Posterior vena cava (tissue), 2 donors: Measurements from ENCODE around the gene NCR3LG1. TPM values are rescaled to one million over a fixed set of nuclear protein-coding genes. Genes with fewer than 3 reads are reported as not detected.

Experiments used
- DNase-seq: peaks from one replicate; pipeline ENCODE4 v3.0.0-alpha.2; 2020; ENCODE audit warnings: low spot score
- intact Hi-C, 2 donors: fragments of 100-400 bp; cut with DNase I; formaldehyde crosslinking; loops; one replicate each; pipeline versions ENCODE4 v1.14.1 to v1.14.2; 2022 to 2023
- long read RNA-seq, 2 donors: library from polyadenylated mRNA; unstranded; transcript quantifications; one replicate each; pipeline ENCODE4 v2.0.0, GENCODE V29; 2020 to 2021
- total RNA-seq, 2 donors: library from RNA; stranded (reverse); fragmentation: NEBNext Ultra II Directional; extraction: Animal tissue kit (Norgen Biotek cat#: 25700); gene quantifications; one replicate each; pipeline ENCODE4 v1.2.1, GENCODE V29; 2021
- donor health status: DM: yes; HTN: yes; CAD: no.
- donor health status: DM: yes; HTN: yes; CAD: no.

NCR3LG1 gene
- 1 to 10 TPM; 2.5 to 2.9 TPM for total RNA-seq
- long read RNA-seq, donor 1, result 0 reads
- long read RNA-seq, donor 2, result 0 reads

DNA sequence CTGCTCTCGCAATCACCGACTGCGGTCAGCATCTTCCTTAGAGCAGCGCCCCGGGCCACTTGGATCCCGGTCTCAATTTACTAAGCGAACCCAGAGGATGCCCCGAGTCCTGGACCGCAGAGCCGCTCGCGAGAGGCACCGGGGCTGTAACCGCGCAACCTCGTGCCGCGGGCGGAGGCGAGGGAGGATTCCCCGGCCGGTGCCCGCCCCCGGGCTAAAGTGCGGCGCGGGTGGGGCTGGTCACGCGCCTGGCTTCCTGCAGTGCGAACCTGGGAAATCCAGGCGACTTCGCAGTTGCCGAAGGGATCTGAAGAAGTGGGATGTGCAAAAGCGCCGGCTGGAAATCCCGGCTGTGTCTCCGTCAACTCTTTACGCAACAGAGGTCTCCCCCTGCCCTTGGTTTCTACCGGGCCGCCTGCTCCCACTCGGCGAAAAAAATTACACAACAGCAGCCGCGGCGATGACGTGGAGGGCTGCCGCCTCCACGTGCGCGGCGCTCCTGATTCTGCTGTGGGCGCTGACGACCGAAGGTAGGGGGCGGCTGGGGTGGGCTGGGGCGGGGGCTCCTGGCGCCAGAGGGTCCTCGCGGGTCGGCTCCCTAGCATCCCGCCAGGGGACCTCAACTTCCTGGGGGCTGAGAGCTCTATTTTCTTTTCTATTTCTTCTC, at the start of gene NCR3LG1:
NCR3LG1 (plus strand) TSS at position 291 of the 667 bp plus-strand sequence; CDS start at position 461, 170 bp downstream.
- peak; percentile 90 for DNase-seq
- intact Hi-C loops, result no loop called here

DNA sequence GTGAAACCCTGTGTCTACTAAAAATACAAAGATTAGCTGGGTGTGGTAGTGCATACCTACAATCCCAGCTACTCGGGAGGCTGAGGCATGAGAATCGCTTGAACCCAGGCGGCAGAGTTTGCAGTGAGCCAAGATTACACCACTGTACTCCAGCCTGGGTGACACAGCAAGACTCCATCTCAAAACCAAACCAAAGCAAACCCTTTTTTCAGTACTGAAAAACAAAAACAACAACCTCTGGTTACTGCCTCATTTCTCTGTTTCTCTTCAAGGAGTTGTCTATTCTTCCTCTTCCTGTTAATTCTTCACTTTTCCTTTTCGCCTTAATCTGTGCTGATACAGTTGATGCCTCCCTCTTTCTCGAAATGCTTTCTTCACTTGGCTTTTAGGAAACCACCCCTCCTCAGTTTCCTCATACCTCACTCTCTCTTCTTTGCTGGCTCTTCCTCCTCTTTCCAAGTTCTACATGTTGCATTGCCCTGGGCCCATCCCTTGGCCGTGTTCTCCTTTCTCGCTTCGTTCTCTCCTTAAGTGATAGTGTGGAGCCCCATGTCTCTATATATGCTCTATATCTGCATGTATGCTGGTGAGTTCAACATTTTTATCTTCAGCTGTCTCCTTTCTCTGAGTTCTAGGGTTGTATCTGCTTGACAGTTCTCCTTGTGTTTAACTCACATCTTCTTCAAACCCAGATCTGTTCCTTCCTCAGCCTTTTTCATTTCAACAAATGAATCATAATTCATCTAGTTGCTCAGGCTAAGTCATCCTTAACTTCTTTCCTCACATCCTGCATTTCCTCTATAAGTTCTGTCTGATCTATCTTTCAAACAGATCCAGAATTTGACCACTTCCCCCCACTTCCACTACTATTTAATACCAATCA, 38.0 kb upstream of the NCR3LG1 start:
- intact Hi-C loops, result no loop called here

GRCh38 chr11:17314232-17314547, 37.4 kb upstream of the NCR3LG1 start:
- intact Hi-C loops, result no loop called here
- DNase-seq, result no peak

More for the DNA sequence above, 38.0 kb upstream of the NCR3LG1 start:
- DNase-seq, result no peak

DNA sequence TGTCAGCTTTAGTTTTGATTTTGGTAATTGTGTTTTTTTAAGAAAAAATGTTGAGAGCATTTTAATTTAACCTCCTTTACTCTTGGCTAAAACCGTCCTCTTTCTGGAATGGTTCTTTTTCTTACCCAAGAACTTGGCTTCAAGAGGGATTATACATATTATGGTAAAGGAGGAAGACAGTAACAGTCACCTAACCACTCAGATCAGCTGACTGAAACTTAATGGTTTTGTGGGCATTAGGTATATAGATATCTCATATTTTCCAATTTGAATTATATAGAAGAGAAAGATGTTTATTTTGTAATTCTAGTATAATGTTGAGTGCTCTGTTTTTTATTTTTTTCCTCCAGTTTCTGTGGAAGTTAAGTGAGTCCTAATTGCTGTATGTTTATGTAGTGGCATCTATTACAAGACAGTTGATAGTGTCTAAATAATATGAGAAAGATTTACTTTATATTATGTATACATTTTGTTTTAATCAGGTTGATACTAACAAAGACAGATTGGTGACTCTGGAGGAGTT, 36.6 kb upstream of the NCR3LG1 start:
- no peak for DNase-seq
- intact Hi-C loops, result no loop called here

- no peak for DNase-seq
- intact Hi-C loops, result no loop called here
These were observed 22.6 kb upstream of the NCR3LG1 start for GRCh38 chr11:17328871-17329494.

DNA sequence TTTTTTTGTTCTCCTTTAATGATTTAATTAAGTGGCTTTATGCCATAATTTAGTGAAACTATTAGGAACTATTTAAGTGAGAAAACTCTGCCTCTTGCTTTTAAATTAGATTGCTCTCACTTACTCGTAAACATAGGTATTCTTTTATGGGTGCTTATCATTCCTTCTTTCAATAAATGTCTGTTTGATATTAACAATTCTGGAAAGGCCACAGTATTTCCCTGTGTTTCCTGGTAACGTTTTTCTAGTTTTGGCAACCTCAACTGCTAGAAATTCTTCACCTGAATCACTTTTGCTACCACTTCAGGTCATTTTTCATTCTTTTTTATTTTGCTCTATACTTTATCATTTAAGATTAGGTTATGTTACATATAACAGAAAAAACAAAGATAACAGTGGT, 19.9 kb upstream of the NCR3LG1 start:
- intact Hi-C loops, result no loop called here
- no peak for DNase-seq

DNA sequence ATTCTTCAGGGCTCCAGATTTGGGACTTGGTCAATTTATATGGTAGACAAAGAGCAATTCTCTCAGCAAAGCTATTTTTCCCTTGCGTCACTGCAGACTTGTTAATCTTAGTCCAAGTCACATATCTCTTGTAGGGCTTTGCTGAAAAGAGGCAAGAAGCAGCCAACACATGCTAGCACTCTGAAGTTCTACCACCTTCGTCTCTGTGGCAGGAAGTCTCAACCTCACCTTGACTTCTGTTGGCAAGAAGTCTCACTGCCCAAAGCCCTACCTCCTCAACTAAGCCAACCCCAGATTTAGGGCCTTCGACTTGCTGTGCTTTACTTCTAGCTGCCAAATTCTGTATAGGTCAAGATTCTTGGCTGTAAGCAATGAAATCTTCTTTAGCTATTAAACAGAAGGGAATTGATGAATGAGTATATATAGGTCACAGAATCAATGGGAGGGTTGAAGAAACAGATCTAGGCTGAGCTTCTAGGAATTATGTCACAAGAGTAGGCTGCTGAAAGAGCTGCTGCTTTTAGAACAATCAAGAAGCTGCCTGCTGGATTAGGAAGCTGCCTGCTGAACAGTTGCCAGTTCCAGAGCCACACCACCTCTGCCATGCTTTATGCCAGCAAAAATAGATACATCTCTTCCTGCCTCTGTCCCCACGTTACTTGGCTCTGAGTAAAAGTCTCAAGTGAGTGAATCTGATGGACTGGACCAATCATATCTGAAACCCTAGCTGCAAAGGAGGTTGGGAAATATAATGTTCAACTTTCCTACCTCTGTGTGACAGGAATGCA, 17.6 kb upstream of the NCR3LG1 start:
- DNase-seq, result no peak
- intact Hi-C loops, result no loop called here

DNA sequence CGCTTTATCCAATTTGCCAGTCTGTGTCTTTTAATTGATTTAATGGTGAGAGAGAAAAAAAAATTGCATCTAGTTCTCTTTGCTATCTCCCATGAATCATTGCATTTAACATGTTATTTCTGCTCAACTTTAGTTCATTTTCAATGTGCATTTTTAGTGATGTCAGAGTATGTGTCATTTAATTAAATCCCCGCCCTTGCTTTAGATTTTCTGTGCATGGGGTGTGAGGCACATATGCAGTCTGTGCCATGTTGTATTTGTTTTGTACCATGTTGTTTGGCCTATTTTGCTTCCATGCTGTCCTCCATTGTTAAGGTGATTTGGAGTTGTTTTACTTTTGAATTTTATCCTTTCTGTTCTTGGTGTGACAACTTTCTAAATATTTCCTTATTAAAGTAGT, 8.3 kb upstream of the NCR3LG1 start:
- intact Hi-C loops, result no loop called here
- no peak for DNase-seq

GRCh38 chr11:17343907-17344306, 7.7 kb upstream of the NCR3LG1 start:
- intact Hi-C loops, result no loop called here
- DNase-seq, result no peak

- DNase-seq, result no peak
These were observed 3.9 kb upstream of the NCR3LG1 start for GRCh38 chr11:17347676-17348075.

GRCh38 chr11:17350455-17351171, 987 bp upstream of the NCR3LG1 start:
- intact Hi-C loops, result no loop called here
- DNase-seq, result no peak

More at GRCh38 chr11:17347676-17348075, 3.9 kb upstream of the NCR3LG1 start:
- intact Hi-C loops, result no loop called here

DNA sequence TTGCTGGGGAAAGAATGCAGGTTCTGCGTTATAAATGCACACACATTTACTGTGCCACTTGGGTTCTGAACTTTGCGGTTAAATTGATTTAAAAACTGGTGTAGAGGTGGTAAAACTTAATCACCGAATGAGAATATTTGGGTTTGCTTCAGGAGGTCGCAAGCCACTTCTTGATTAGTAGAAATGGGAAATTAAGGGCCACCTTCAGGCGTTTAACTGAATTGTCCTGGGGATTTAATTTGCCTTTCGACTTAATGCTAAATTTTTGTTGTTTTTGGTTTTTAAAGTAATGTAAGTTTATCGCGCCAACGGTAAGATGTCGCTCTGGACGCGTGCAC, 459 bp upstream of the NCR3LG1 start:
- no peak for DNase-seq
- intact Hi-C loops, result no loop called here

GRCh38 chr11:17352950-17353820, 1.6 kb downstream of the NCR3LG1 start:
- intact Hi-C loops, result no loop called here
- peak; percentile 95 for DNase-seq

DNA sequence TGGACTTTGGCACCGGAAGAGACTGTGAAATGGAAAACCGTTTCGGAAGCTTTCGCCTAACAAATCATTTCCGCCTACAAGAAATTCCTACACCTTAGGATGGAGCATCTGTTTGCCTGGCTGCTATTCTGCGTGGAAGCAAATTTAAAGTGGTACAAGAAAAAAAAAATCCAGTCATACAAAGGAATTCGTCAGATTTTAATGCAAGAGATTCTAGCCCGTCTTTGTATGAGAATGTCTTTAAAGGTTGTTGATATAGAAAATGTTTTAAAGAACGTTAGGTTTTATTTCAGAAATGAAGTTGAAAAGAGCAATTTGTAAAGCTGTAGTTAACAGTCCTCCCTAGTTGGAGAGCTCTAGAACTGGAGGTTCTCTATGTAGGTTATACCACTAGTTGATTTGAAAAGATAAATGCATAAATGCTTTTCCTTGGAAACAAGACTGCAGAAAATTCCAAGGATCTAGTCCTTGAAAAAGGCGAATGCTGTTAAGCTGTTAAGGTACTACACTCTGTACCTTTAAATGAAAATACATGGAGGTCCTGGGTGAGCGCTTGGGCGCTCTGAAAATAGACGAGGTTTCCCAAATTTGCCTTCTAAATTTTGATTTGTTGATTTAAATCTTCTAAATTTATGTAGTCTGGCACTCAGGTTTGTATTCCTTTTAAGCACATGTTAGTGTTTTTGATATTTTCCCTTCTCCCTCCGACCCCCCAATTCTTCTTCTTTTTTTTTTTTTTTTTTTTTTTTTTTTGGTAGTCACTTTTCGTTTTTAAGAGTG, 2.4 kb downstream of the NCR3LG1 start:
- intact Hi-C loops, result no loop called here
- DNase-seq, result no peak

- intact Hi-C loops, result no loop called here
- DNase-seq, result no peak
These were observed 3.0 kb downstream of the NCR3LG1 start for GRCh38 chr11:17354601-17354991.

DNA sequence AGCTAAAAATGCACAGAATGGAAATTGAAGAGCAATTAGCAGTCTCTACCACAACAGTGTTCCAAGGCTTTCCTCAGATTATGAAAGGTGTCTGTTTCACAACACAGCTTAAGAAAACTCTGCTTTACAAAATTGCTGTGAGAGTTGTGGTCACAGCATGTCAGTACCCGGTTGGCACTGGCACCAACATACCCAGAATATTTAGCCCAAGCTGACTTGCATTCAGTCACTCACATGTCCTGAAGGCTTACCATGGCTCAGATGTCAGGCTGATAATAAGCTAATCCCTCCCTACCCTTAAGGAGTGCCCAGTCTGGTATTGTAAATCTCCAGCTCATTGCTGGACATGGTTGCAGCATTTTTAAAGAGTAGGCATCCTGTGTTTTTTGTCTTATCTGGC, 14.9 kb downstream of the NCR3LG1 start:
- intact Hi-C loops, result no loop called here
- DNase-seq, result no peak

GRCh38 chr11:17368551-17368950, 17.0 kb downstream of the NCR3LG1 start:
- no peak for DNase-seq
- intact Hi-C loops, result no loop called here
